OCI-LY3 (cell line): ENCODE results near the gene CPXM1.

Experiments
- EZH2phosphoT487 ChIP-seq: fragments of 200-600 bp; shearing (Covaris generic); IDR thresholded peaks from 2 replicates; pipeline ENCODE4 v1.6.1; 2018; ENCODE audit warnings: antibody characterized with exemption, mixed run types, low read depth
- TF ChIP-seq, protein P1 (sequence below): fragments of 200-600, 300-600 bp; sonication (generic); IDR thresholded peaks from 2 replicates; pipeline ENCODE4 v1.5.1; 2014; ENCODE audit warnings: antibody characterized with exemption, low read length, low read depth

DNA sequence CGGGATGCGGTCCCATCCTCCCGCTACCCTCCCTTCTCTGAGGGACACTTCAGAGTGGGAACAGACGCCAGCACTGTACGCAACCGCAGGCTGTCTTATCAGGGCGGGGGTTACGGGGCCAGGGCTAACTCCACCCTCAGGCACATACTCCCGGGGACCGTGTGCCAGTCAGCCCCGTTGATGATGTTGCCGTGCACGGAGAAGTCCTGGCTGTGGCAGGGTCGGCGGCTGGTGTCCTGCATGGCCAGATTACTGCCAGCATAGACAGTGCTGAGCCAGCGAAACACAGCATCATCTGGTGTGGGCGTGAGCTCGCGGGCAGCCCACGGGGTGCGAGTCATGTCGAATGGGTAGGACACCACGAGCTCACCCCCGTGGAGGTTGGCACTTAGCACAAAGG, 5.0 kb downstream of the CPXM1 start:
- TF ChIP-seq, protein P1, sequence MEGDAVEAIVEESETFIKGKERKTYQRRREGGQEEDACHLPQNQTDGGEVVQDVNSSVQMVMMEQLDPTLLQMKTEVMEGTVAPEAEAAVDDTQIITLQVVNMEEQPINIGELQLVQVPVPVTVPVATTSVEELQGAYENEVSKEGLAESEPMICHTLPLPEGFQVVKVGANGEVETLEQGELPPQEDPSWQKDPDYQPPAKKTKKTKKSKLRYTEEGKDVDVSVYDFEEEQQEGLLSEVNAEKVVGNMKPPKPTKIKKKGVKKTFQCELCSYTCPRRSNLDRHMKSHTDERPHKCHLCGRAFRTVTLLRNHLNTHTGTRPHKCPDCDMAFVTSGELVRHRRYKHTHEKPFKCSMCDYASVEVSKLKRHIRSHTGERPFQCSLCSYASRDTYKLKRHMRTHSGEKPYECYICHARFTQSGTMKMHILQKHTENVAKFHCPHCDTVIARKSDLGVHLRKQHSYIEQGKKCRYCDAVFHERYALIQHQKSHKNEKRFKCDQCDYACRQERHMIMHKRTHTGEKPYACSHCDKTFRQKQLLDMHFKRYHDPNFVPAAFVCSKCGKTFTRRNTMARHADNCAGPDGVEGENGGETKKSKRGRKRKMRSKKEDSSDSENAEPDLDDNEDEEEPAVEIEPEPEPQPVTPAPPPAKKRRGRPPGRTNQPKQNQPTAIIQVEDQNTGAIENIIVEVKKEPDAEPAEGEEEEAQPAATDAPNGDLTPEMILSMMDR = no peak
- no peak for TF ChIP-seq EZH2phosphoT487
